GM21619 (cell line): Measurements from ENCODE around the gene EXOSC2.
"Not testable (repeated sequence)": the region's sequence is repeated elsewhere in the genome, so short reads cannot be mapped to it uniquely, and the experiment has no call there.

ENCODE experiments used
- ATAC-seq: cut with Tn5 transposase; IDR thresholded peaks from one replicate; pipeline ENCODE4 v1.9.1; 2021; ENCODE audit not compliant: unreplicated experiment

EXOSC2 gene

GRCh38 chr9:130666393-130667119 is 27.0 kb upstream of the EXOSC2 start:
- ATAC-seq = no peak

- ATAC-seq = no peak
Measured at GRCh38 chr9:130667120-130667435, 26.5 kb upstream of the EXOSC2 start.

DNA sequence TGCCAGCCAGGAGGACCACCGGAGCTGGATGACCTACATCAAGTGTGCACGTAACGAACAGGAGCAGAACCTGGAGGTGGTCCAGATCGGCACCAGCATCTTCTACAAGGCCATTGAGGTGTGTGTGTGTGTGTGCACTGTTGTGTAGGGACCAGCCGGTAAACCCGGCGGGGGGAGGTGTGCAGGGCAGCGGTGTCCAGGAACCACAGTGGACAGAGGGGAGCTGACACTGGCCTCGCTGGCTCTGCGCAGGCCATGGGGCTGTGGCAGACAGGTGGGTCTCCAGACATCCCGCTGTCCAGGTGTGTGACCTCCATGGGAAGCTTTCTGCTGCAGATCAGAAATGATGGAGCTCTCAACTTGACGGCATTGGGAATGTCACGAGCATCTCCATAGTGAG is 25.4 kb upstream of the EXOSC2 start:
- no peak for ATAC-seq

- no peak for ATAC-seq
Measured at GRCh38 chr9:130668659-130669058, 24.9 kb upstream of the EXOSC2 start.

- ATAC-seq = no peak
Measured at GRCh38 chr9:130669965-130670364, 23.6 kb upstream of the EXOSC2 start.

GRCh38 chr9:130670644-130671043 is 22.9 kb upstream of the EXOSC2 start:
- ATAC-seq = no peak

- ATAC-seq = no peak
Measured at GRCh38 chr9:130672466-130672865, 21.1 kb upstream of the EXOSC2 start.

DNA sequence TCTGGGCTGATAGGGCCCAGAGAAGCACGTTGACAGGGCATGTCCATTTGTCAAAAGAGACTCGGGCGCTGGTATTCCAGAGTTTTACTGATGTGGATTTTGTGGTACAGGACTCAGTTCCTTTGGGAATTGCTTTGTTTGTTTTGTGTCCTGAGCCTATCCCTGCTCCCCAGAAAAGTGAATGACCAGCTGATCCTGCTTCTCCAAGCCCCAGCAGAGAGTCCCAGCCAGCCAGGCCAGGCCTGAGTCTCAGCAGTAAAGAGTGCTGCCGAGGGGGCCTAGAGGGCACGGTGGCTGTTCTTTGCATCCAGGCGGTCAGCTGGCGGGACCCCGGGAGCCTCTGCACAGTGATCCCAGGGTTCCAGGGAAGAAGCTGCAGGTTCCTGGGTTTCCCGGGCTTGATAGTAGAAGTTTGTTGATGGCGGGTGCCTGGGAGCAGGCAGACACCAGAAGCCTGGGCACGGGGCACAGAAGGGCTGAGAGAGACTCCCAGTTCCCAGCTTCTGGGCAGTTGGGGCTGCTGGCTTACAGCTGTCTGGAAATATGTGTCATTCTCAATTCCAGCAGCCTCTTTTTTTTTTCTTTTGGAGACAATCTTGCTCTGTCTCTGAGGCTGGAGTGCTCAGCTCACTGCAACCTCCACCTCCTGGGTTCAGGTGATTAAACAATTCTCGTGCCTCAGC is 20.5 kb upstream of the EXOSC2 start:
- ATAC-seq = no peak

DNA sequence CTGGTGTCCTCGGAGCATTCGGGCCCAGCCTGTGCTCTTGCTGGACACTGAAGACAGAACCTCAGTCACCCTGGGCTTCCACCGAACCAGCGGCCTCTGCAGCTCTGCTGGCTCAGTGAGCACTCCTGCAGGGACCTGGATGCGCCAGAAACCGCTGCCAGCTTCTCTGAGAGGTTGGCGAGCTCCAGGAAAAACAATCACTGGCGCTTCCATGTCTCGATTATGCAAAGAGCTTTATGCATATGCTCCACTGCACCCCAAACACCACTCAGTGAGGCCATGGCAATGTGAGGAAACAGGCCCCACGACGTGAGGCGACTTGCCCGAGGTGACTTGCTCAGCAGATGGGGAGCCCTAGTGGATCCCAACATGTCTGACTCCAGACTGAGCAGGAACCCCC is 18.2 kb upstream of the EXOSC2 start:
- ATAC-seq = no peak

GRCh38 chr9:130677252-130677651 is 16.3 kb upstream of the EXOSC2 start:
- no peak for ATAC-seq

- no peak for ATAC-seq
Measured at GRCh38 chr9:130680836-130681768, 12.5 kb upstream of the EXOSC2 start.

GRCh38 chr9:130681769-130682420 is 11.7 kb upstream of the EXOSC2 start:
- no peak for ATAC-seq

GRCh38 chr9:130682421-130683121 is 11.0 kb upstream of the EXOSC2 start:
- ATAC-seq = no peak

DNA sequence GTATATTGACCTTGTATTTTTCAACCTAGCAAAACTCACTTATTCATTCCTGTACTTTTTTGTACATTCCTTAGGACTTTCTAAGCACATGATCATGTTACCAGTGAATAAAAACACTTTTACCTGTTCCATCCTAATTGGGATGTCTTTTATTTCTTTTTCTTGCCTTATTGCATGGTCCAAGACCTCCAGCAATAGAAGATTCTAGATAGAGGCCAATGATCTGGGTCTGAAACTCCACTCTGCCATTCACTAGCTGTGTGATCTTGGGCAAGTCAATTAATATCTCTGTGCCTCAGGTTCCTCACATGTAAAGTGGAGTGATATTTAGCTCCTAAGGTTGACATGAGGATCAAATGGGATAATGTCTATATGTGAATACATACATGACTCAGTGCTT is 8.5 kb upstream of the EXOSC2 start:
- ATAC-seq = no peak

DNA sequence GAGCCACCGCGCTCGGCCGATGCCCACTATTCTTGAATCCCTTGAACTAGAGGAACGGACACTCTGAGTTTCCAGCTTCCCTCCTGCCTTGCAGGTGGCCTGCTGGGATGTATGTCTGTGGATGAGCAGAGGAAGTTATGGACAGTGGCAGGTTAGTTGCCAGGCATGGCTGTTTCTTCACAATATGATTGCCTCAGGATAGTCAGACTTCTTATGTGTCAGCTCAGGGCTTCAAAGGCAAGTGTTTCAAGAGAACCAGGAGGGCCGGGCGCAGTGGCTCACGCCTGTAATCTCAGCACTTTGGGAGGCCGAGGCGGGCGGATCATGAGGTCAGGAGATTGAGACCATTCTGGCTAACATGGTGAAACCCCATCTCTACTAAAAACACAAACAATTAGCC is 7.6 kb upstream of the EXOSC2 start:
- not testable (repeated sequence) for ATAC-seq

- no peak for ATAC-seq
Measured at GRCh38 chr9:130687615-130688014, 6.0 kb upstream of the EXOSC2 start.

- ATAC-seq = no peak
Measured at GRCh38 chr9:130688072-130688471, 5.5 kb upstream of the EXOSC2 start.

- no peak for ATAC-seq
Measured at GRCh38 chr9:130689572-130689936, 4.0 kb upstream of the EXOSC2 start.

DNA sequence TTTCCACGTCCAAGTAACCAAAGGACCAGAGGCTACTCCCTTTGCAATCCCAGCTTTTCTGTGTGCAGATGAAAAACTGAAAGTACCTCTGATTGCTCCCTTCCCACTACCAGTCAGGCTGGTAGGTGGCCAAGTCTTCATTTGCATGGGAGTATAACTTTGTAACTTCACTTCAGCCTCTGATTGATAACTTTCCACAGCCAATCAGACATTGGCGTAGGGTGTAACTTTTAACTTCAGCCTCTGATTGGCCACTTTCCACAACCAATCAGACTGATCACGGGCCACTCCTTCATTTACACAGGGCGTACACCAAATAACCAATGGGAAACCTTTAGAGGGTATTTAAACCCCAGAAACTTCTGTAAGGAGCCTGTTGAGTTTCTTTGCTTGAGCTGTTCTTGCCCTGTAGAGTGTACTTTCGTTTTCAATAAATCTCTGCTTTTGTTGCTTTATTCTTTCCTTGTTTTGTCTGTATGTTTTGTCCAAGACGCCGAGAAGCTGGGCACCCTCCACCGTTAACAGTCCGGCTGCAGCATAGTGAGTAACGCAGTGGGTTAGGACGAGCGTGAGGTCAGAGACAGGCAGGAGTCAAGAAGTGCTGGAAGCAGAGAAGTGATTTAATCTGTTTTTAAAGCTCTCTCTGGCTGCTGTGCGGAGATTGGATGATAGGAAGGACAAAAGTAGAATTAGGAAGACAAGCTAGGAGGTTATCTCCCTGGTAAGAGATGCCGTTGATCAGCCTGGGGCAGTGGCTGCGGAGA is 3.5 kb upstream of the EXOSC2 start:
- ATAC-seq = no peak

DNA sequence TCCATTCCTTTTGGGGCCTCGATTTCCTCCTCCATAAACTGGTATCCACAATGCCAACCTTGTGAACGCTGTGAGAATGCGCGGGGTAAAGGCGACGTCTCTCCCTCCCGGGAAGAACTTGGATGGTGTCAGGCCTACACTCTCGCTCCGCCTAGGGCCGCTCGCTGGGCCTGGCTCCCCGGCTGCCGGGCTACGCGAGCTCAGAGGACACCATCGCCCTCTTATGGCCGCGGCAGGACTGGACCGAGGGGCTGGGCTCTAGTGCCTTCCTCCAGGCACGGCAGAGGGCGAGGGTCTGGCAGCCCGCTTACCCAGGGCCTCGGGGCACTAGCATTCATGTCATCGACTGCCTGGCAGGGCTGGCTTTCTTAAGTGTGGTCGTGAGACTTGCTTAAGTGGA is 1.3 kb upstream of the EXOSC2 start:
- no peak for ATAC-seq
